Hepatocyte (in vitro differentiated cells): ENCODE results near the gene PRPF4. TPM values are rescaled to one million over a fixed set of nuclear protein-coding genes. Genes with fewer than 3 reads are reported as not detected.

Experiments used
- DNase-seq: peaks from one replicate; pipeline ENCODE4 v3.0.0-alpha.2; 2016; ENCODE audit warnings: low spot score
- H2AFZ ChIP-seq: fragments of 200-600 bp; sonication (generic); 2 replicates; pipeline ENCODE4 v1.6.0; 2016; ENCODE audit warnings: antibody characterized with exemption, mild to moderate bottlenecking
- H3K27ac ChIP-seq: fragments of 200-600 bp; sonication (generic); 2 replicates; pipeline ENCODE4 v1.5.1; 2016; ENCODE audit warnings: mild to moderate bottlenecking
- H3K27me3 ChIP-seq: fragments of 200-600 bp; sonication (generic); 2 replicates; pipeline ENCODE4 v1.6.1; 2016
- H3K36me3 ChIP-seq: fragments of 200-600 bp; sonication (generic); replicated peaks from 2 replicates; pipeline ENCODE4 v1.5.1; 2016; ENCODE audit warnings: low read depth; ENCODE audit not compliant: insufficient read depth
- H3K4me1 ChIP-seq: fragments of 200-600 bp; sonication (generic); 2 replicates; pipeline ENCODE4 v1.5.1; 2016; ENCODE audit warnings: mild to moderate bottlenecking, moderate library complexity; ENCODE audit not compliant: insufficient read depth
- H3K4me2 ChIP-seq: fragments of 200-600 bp; sonication (generic); 2 replicates; pipeline ENCODE4 v1.6.0; 2016
- H3K4me3 ChIP-seq: fragments of 200-600 bp; sonication (generic); 2 replicates; pipeline ENCODE4 v1.5.1; 2016; ENCODE audit warnings: mild to moderate bottlenecking
- H3K79me2 ChIP-seq: fragments of 200-600 bp; sonication (generic); 2 replicates; pipeline ENCODE4 v1.6.0; 2017; ENCODE audit warnings: mild to moderate bottlenecking
- H3K9me2 ChIP-seq: fragments of 200-600 bp; sonication (generic); replicated peaks from 2 replicates; pipeline ENCODE4 v1.6.0; 2017; ENCODE audit warnings: mild to moderate bottlenecking; ENCODE audit not compliant: insufficient read depth
- H3K9me3 ChIP-seq: fragments of 200-600 bp; sonication (generic); 2 replicates; pipeline ENCODE4 v1.5.1; 2016; ENCODE audit warnings: low read depth, mild to moderate bottlenecking
- H4K20me1 ChIP-seq: fragments of 200-600 bp; sonication (generic); 2 replicates; pipeline ENCODE4 v1.6.0; 2016; ENCODE audit warnings: mild to moderate bottlenecking; ENCODE audit not compliant: insufficient read depth, poor library complexity, severe bottlenecking
- CTCF ChIP-seq: fragments of 200-600 bp; sonication (generic); IDR thresholded peaks from 2 replicates; pipeline ENCODE4 v1.5.1; 2016; ENCODE audit warnings: antibody characterized with exemption, mild to moderate bottlenecking; ENCODE audit not compliant: poor library complexity
- EZH2 ChIP-seq: fragments of 200-600 bp; sonication (generic); IDR thresholded peaks from 2 replicates; pipeline ENCODE4 v1.6.1; 2016; ENCODE audit warnings: antibody characterized with exemption, mild to moderate bottlenecking, borderline replicate concordance
- EZH2phosphoT487 ChIP-seq: fragments of 200-600 bp; sonication (generic); IDR thresholded peaks from one replicate; pipeline ENCODE4 v1.6.1; 2018; ENCODE audit warnings: antibody characterized with exemption, mild to moderate bottlenecking, low read depth, moderate library complexity; ENCODE audit not compliant: unreplicated experiment, severe bottlenecking
- WGBS: methylation state at CpG from one replicate; pipeline ENCODE4 v1.1.6; 2016; ENCODE audit warnings: low lambda C conversion rate; ENCODE audit errors: missing lambda C conversion rate; 5-methylcytosine and 5-hydroxymethylcytosine counted together
- polyA plus RNA-seq: library from polyadenylated mRNA; unstranded; fragments of >200 nt; fragmentation: Nextera tagmentation; extraction: Ambion mirVana; gene quantifications from 2 replicates; pipeline ENCODE4 v1.2.1, GENCODE V29; 2016
- total RNA-seq: library from RNA; depleted of rRNA; stranded (reverse); fragments of >200 nt; gene quantifications from 2 replicates; pipeline ENCODE4 v1.2.3, GENCODE V29; 2014

PRPF4 gene
- total and polyA plus RNA-seq, 2 experiments from 2014 or later, result 24.1 to 27.3 TPM

GRCh38 chr9:113238859-113239232 is 36.6 kb upstream of the PRPF4 start:
- 76% methylated on average over 4 of the region's 4 CpGs for WGBS
- Histone ChIP-seq H3K27me3 (no peaks in the 10 kb centered on the region), H3K79me2 (peaks cover 44% of the 10 kb centered on the region), H3K9me3 (no peaks in the 10 kb centered on the region), H3K9me2 (no peaks in the 10 kb centered on the region), H3K4me2 (no peak overlapping the region), H4K20me1 (no peaks in the 10 kb centered on the region), H3K36me3 (no peaks in the 10 kb centered on the region), H3K4me3 (no peak overlapping the region), H3K27ac (no peak overlapping the region), H3K4me1 (no peaks in the 10 kb centered on the region), H2AFZ (no peak overlapping the region)
- DNase-seq, result no peak
- TF ChIP-seq EZH2 (no peak), EZH2phosphoT487 (no peak), CTCF (no peak)

GRCh38 chr9:113241161-113241560 is 34.3 kb upstream of the PRPF4 start:
- no peaks in the 10 kb centered on the region for H4K20me1 ChIP-seq
- no peaks in the 10 kb centered on the region for H3K27me3 ChIP-seq
- H3K4me3 ChIP-seq, result no peak overlapping the region
- no peak overlapping the region for H3K4me2 ChIP-seq
- 91% methylated on average over 2 of the region's 2 CpGs for WGBS
- no peaks in the 10 kb centered on the region for H3K9me2 ChIP-seq
- no peak for DNase-seq
- no peaks in the 10 kb centered on the region for H3K4me1 ChIP-seq
- no peak overlapping the region for H2AFZ ChIP-seq
- TF ChIP-seq EZH2 (no peak), EZH2phosphoT487 (no peak), CTCF (no peak)
- peaks cover 35% of the 10 kb centered on the region for H3K79me2 ChIP-seq
- H3K36me3 ChIP-seq, result no peaks in the 10 kb centered on the region
- H3K9me3 ChIP-seq, result no peaks in the 10 kb centered on the region
- H3K27ac ChIP-seq, result no peak overlapping the region

- Histone ChIP-seq H3K27me3 (no peaks in the 10 kb centered on the region), H3K79me2 (peaks cover 15% of the 10 kb centered on the region), H3K4me2 (no peak overlapping the region), H3K9me3 (no peaks in the 10 kb centered on the region), H4K20me1 (no peaks in the 10 kb centered on the region), H3K9me2 (no peaks in the 10 kb centered on the region), H2AFZ (no peak overlapping the region), H3K36me3 (no peaks in the 10 kb centered on the region), H3K4me3 (no peak overlapping the region), H3K27ac (no peak overlapping the region), H3K4me1 (no peaks in the 10 kb centered on the region)
- WGBS, result 82% methylated on average over 2 of the region's 2 CpGs
- TF ChIP-seq EZH2 (no peak), CTCF (no peak), EZH2phosphoT487 (no peak)
- no peak for DNase-seq
Measured at GRCh38 chr9:113244556-113244955, 30.9 kb upstream of the PRPF4 start.

- Histone ChIP-seq H3K27ac (no peak overlapping the region), H3K9me2 (no peaks in the 10 kb centered on the region), H3K27me3 (no peaks in the 10 kb centered on the region), H2AFZ (no peak overlapping the region), H3K79me2 (peaks cover 10% of the 10 kb centered on the region), H3K9me3 (no peaks in the 10 kb centered on the region), H3K4me2 (no peak overlapping the region), H4K20me1 (no peaks in the 10 kb centered on the region), H3K4me1 (no peaks in the 10 kb centered on the region), H3K36me3 (no peaks in the 10 kb centered on the region), H3K4me3 (no peak overlapping the region)
- DNase-seq, result no peak
- TF ChIP-seq EZH2 (no peak), CTCF (no peak), EZH2phosphoT487 (no peak)
- WGBS, result 89% methylated on average over 4 of the region's 4 CpGs
Measured at GRCh38 chr9:113245894-113246293, 29.6 kb upstream of the PRPF4 start.
